Astrocyte (in vitro differentiated cells and primary cell): ENCODE measurements around the gene CRLF3. TPM values are rescaled to one million over a fixed set of nuclear protein-coding genes. Genes with fewer than 3 reads are reported as not detected.

Experiments
- DNase-seq: peaks from one replicate; pipeline ENCODE4 v3.0.0-alpha.2; 2010; ENCODE audit warnings: low read depth
- FAIRE-seq: peaks from 2 replicates; lab custom pipeline; 2011; peaks lifted over from hg19 to GRCh38; lab: Jason Lieb, UNC
- H2AFZ ChIP-seq: 2 replicates; pipeline ENCODE4 v1.6.0; 2012; ENCODE audit warnings: low read depth, low read length, inconsistent platforms
- H3K27ac ChIP-seq: 2 replicates; pipeline ENCODE4 v1.5.1; 2011; ENCODE audit warnings: low read depth, low read length, inconsistent platforms
- H3K27me3 ChIP-seq: 2 replicates; pipeline ENCODE4 v1.6.0; 2011; ENCODE audit warnings: low read length, inconsistent platforms; ENCODE audit not compliant: insufficient read depth
- H3K36me3 ChIP-seq: 2 replicates; pipeline ENCODE4 v1.5.1; 2011; ENCODE audit warnings: low read length, inconsistent platforms; ENCODE audit not compliant: insufficient read depth
- H3K4me1 ChIP-seq: 2 replicates; pipeline ENCODE4 v1.5.1; 2011; ENCODE audit warnings: low read length, inconsistent platforms; ENCODE audit not compliant: insufficient read depth
- H3K4me2 ChIP-seq: 2 replicates; pipeline ENCODE4 v1.6.0; 2012; ENCODE audit warnings: low read length, inconsistent platforms
- H3K4me3 ChIP-seq: 2 replicates; pipeline ENCODE4 v1.5.1; 2011; ENCODE audit warnings: low read depth, mild to moderate bottlenecking, low read length, inconsistent platforms; ENCODE audit not compliant: insufficient read depth
- H3K79me2 ChIP-seq: 2 replicates; pipeline ENCODE4 v1.6.0; 2012; ENCODE audit warnings: mild to moderate bottlenecking, low read length, inconsistent platforms; ENCODE audit not compliant: insufficient read depth
- H3K9ac ChIP-seq: 2 replicates; pipeline ENCODE4 v1.6.0; 2012; ENCODE audit warnings: mild to moderate bottlenecking, low read length, inconsistent platforms
- H3K9me3 ChIP-seq: 2 replicates; pipeline ENCODE4 v1.5.1; 2012; ENCODE audit warnings: low read depth, mild to moderate bottlenecking, low read length, inconsistent platforms; ENCODE audit not compliant: insufficient read depth
- H4K20me1 ChIP-seq: 2 replicates; pipeline ENCODE4 v1.6.0; 2012; ENCODE audit warnings: low read length, inconsistent platforms; ENCODE audit not compliant: insufficient read depth
- H3K27ac Mint-ChIP-seq: one replicate; pipeline ENCODE4 v1.8.0; 2021; ENCODE audit warnings: mild to moderate bottlenecking, mixed read lengths; ENCODE audit not compliant: unreplicated experiment
- H3K27me3 Mint-ChIP-seq: one replicate; pipeline ENCODE4 v1.8.0; 2021; ENCODE audit warnings: low read depth, mixed read lengths; ENCODE audit not compliant: unreplicated experiment
- H3K36me3 Mint-ChIP-seq: one replicate; pipeline ENCODE4 v1.8.0; 2021; ENCODE audit warnings: low read depth, mixed read lengths; ENCODE audit not compliant: unreplicated experiment
- H3K4me1 Mint-ChIP-seq: one replicate; pipeline ENCODE4 v1.8.0; 2021; ENCODE audit warnings: low read depth, mixed read lengths; ENCODE audit not compliant: unreplicated experiment
- H3K4me3 Mint-ChIP-seq: one replicate; pipeline ENCODE4 v1.8.0; 2021; ENCODE audit warnings: mild to moderate bottlenecking, moderate library complexity, mixed read lengths; ENCODE audit not compliant: unreplicated experiment
- H3K9me3 Mint-ChIP-seq: one replicate; pipeline ENCODE4 v1.8.0; 2021; ENCODE audit warnings: mild to moderate bottlenecking, mixed read lengths; ENCODE audit not compliant: unreplicated experiment
- CTCF ChIP-seq: IDR thresholded peaks from 2 replicates; pipeline ENCODE4 v1.5.1; 2011; ENCODE audit warnings: low read depth, mild to moderate bottlenecking, inconsistent platforms, low read length, moderate library complexity; ENCODE audit not compliant: insufficient read depth
- EZH2 ChIP-seq: IDR thresholded peaks from 2 replicates; pipeline ENCODE4 v1.6.1; 2012; ENCODE audit warnings: mild to moderate bottlenecking, low read length, inconsistent platforms; ENCODE audit not compliant: insufficient read depth
- total RNA-seq: library from RNA; stranded (reverse); gene quantifications from 2 replicates; pipeline ENCODE4 v1.2.1, GENCODE V29; 2021

The CRLF3 gene
- total RNA-seq, 1 donor from 2014 or later, result 8.0 TPM

- peak within 1 kb of the TSS; percentile 95 for H3K4me2 ChIP-seq
- Mint-ChIP-seq H3K4me3 (peak within 1 kb of the TSS; percentile 97), H3K4me1 (peaks cover 9% of the 10 kb centered on the region), H3K27ac (peak within 1 kb of the TSS; percentile 75), H3K36me3 (peaks cover under 1% of the 10 kb centered on the region), H3K27me3 (no peaks in the 10 kb centered on the region), H3K9me3 (no peaks in the 10 kb centered on the region)
- no peaks in the 10 kb centered on the region for H3K27me3 ChIP-seq
- peak; percentile 88 for DNase-seq
- no peaks in the 10 kb centered on the region for H3K36me3 ChIP-seq
- peak within 1 kb of the TSS; percentile 97 for H2AFZ ChIP-seq
- H3K79me2 ChIP-seq, result peaks cover 30% of the 10 kb centered on the region
- no peak for TF ChIP-seq CTCF
- no peak for TF ChIP-seq EZH2
- H3K9ac ChIP-seq, result peak within 1 kb of the TSS; percentile 94
- no peaks in the 10 kb centered on the region for H3K9me3 ChIP-seq
- peak within 1 kb of the TSS; percentile 74 for H3K27ac ChIP-seq
- peaks cover 5% of the 10 kb centered on the region for H3K4me1 ChIP-seq
- FAIRE-seq, result peak; percentile 17
- peak within 1 kb of the TSS; percentile 94 for H3K4me3 ChIP-seq
- H4K20me1 ChIP-seq, result no peaks in the 10 kb centered on the region
Measured at GRCh38 chr17:30831663-30832437, 7.4 kb upstream of the CRLF3 start, which contains the start of gene ATAD5. TSS of gene ATAD5 (plus strand) at chr17:30831966. CDS start at chr17:30832348, 382 bp downstream.

- Histone ChIP-seq H3K9ac (peak overlapping the region; percentile 94), H3K27ac (peak overlapping the region; percentile 74), H3K4me2 (peak overlapping the region; percentile 95), H4K20me1 (no peaks in the 10 kb centered on the region), H3K4me1 (peaks cover 5% of the 10 kb centered on the region), H3K79me2 (peaks cover 30% of the 10 kb centered on the region), H3K9me3 (no peaks in the 10 kb centered on the region), H2AFZ (peak overlapping the region; percentile 97), H3K27me3 (no peaks in the 10 kb centered on the region), H3K36me3 (no peaks in the 10 kb centered on the region), H3K4me3 (peak overlapping the region; percentile 94)
- FAIRE-seq (no peak), DNase-seq (no peak)
- Mint-ChIP-seq H3K9me3 (no peaks in the 10 kb centered on the region), H3K36me3 (no peaks in the 10 kb centered on the region), H3K27me3 (no peaks in the 10 kb centered on the region), H3K4me1 (peaks cover 9% of the 10 kb centered on the region), H3K4me3 (peak overlapping the region; percentile 97), H3K27ac (peak overlapping the region; percentile 75)
- no peak for TF ChIP-seq EZH2
- no peak for TF ChIP-seq CTCF
Measured at GRCh38 chr17:30831257-30831656, 6.8 kb upstream of the CRLF3 start.

- Histone ChIP-seq H3K27me3 (no peaks in the 10 kb centered on the region), H3K4me3 (no peak overlapping the region), H3K4me2 (no peak overlapping the region), H3K4me1 (peaks cover 5% of the 10 kb centered on the region), H3K9ac (no peak overlapping the region), H3K27ac (no peak overlapping the region), H3K36me3 (no peaks in the 10 kb centered on the region), H2AFZ (no peak overlapping the region), H4K20me1 (no peaks in the 10 kb centered on the region), H3K79me2 (peaks cover 22% of the 10 kb centered on the region), H3K9me3 (no peaks in the 10 kb centered on the region)
- H3K4me3 Mint-ChIP-seq, result no peak overlapping the region
- TF ChIP-seq EZH2, result no peak
- no peak for TF ChIP-seq CTCF
- H3K27me3 Mint-ChIP-seq, result no peaks in the 10 kb centered on the region
- H3K36me3 Mint-ChIP-seq, result no peaks in the 10 kb centered on the region
- no peak overlapping the region for H3K27ac Mint-ChIP-seq
- DNase-seq, result no peak
- H3K9me3 Mint-ChIP-seq, result no peaks in the 10 kb centered on the region
- peaks cover 9% of the 10 kb centered on the region for H3K4me1 Mint-ChIP-seq
- no peak for FAIRE-seq
Measured at GRCh38 chr17:30829022-30829421, 4.5 kb upstream of the CRLF3 start.
